ENCODE measurements around the gene ADGRL3. TPM values are rescaled to one million over a fixed set of nuclear protein-coding genes. Genes with fewer than 3 reads are reported as not detected.

The ADGRL3 gene
- total RNA-seq, 1 donor from 2014 or later, result 6.1 TPM

DNA sequence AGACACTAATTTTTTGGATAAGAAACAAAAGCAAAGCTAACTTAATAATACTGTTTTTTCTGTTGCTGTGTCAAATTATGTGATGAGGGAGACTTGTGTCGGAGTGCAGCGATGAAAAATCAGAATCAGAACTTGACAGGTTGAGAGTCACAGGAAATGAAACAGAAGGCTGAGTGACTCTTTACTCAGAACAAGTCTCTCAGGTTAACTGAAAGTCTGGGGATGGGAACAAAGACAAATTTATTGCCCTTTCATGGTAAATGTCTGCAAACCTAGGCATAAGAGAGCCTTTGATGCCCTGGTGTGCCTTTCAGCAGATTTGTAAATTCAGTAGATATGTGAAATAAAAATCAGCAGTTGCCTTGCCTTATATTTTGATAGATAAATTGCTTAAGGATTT, 96.0 kb downstream of the ADGRL3 start:
- no peak overlapping the region for H3K4me3 ChIP-seq
- no peak for TF ChIP-seq CTCF (IDR thresholded peaks at IDR 0.05; ENCODE audit: borderline replicate concordance)
- no peaks in the 10 kb centered on the region for H3K36me3 ChIP-seq
- DNase-seq, result no peak
- no peaks in the 10 kb centered on the region for H3K27me3 ChIP-seq (ENCODE audit: low read depth)
- no peaks in the 10 kb centered on the region for H3K4me1 ChIP-seq
- intact Hi-C loops (cut with micrococcal nuclease), result no loop called here
- no peak overlapping the region for H3K27ac ChIP-seq (replicated peaks)
- H3K9me3 ChIP-seq (replicated peaks), result no peaks in the 10 kb centered on the region

GRCh38 chr4:61298178-61298740, 98.1 kb downstream of the ADGRL3 start:
- intact Hi-C loops (cut with micrococcal nuclease), result no loop called here
- no peaks in the 10 kb centered on the region for H3K27me3 ChIP-seq (ENCODE audit: low read depth)
- DNase-seq, result no peak
- TF ChIP-seq CTCF (IDR thresholded peaks at IDR 0.05; ENCODE audit: borderline replicate concordance), result no peak
- H3K4me1 ChIP-seq, result no peaks in the 10 kb centered on the region
- no peaks in the 10 kb centered on the region for H3K9me3 ChIP-seq (replicated peaks)
- H3K36me3 ChIP-seq, result no peaks in the 10 kb centered on the region
- H3K27ac ChIP-seq (replicated peaks), result no peak overlapping the region
- H3K4me3 ChIP-seq, result no peak overlapping the region

- intact Hi-C loops (cut with micrococcal nuclease), result no loop called here
- TF ChIP-seq CTCF (IDR thresholded peaks at IDR 0.05; ENCODE audit: borderline replicate concordance), result no peak
- H3K36me3 ChIP-seq, result no peaks in the 10 kb centered on the region
- no peaks in the 10 kb centered on the region for H3K9me3 ChIP-seq (replicated peaks)
- H3K27ac ChIP-seq (replicated peaks), result no peak overlapping the region
- no peak for DNase-seq
- no peaks in the 10 kb centered on the region for H3K27me3 ChIP-seq (ENCODE audit: low read depth)
- H3K4me3 ChIP-seq, result no peak overlapping the region
- no peaks in the 10 kb centered on the region for H3K4me1 ChIP-seq
Observed at GRCh38 chr4:61299316-61299715, 99.2 kb downstream of the ADGRL3 start.

GRCh38 chr4:61300266-61300844, 100.2 kb downstream of the ADGRL3 start:
- H3K27ac ChIP-seq (replicated peaks), result no peak overlapping the region
- no peak for DNase-seq

GRCh38 chr4:61301271-61301670, 101.1 kb downstream of the ADGRL3 start:
- H3K36me3 ChIP-seq, result no peaks in the 10 kb centered on the region
- no peak for TF ChIP-seq CTCF (IDR thresholded peaks at IDR 0.05; ENCODE audit: borderline replicate concordance)
- H3K27ac ChIP-seq (replicated peaks), result no peak overlapping the region
- H3K27me3 ChIP-seq (ENCODE audit: low read depth), result no peaks in the 10 kb centered on the region
- intact Hi-C loops (cut with micrococcal nuclease), result no loop called here
- H3K4me3 ChIP-seq, result no peak overlapping the region
- DNase-seq, result no peak
- H3K9me3 ChIP-seq (replicated peaks), result no peaks in the 10 kb centered on the region
- H3K4me1 ChIP-seq, result no peaks in the 10 kb centered on the region

More at GRCh38 chr4:61300266-61300844, 100.2 kb downstream of the ADGRL3 start:
- no peak for TF ChIP-seq CTCF (IDR thresholded peaks at IDR 0.05; ENCODE audit: borderline replicate concordance)
- Histone ChIP-seq H3K36me3 (no peaks in the 10 kb centered on the region), H3K4me1 (no peaks in the 10 kb centered on the region), H3K9me3 (replicated peaks) (no peaks in the 10 kb centered on the region), H3K27me3 (ENCODE audit: low read depth) (no peaks in the 10 kb centered on the region), H3K4me3 (no peak overlapping the region)
- intact Hi-C loops (cut with micrococcal nuclease), result no loop called here
